NB4 (cell line): Measurements from ENCODE around the gene LLGL1.

Source experiments
- CTCF ChIP-seq: IDR thresholded peaks from one replicate; pipeline ENCODE4 v1.5.1; 2012; ENCODE audit warnings: low read depth, low read length
- MAX ChIP-seq: IDR thresholded peaks from 2 replicates; pipeline ENCODE4 v1.6.1; 2011; ENCODE audit warnings: low read depth, low read length
- POLR2A ChIP-seq: IDR thresholded peaks from 2 replicates; pipeline ENCODE4 v1.6.1; 2011; ENCODE audit warnings: mild to moderate bottlenecking; ENCODE audit not compliant: insufficient read length; ENCODE audit errors: extremely low read depth

GRCh38 chr17:18182110-18182977 is 43.1 kb upstream of the LLGL1 start:
- TF ChIP-seq POLR2A (no peak), CTCF (no peak), MAX (no peak)
